Astrocyte (in vitro differentiated cells and primary cell): ENCODE data around the gene SCUBE1. TPM values are rescaled to one million over a fixed set of nuclear protein-coding genes. Genes with fewer than 3 reads are reported as not detected.

Experiments
- DNase-seq: peaks from one replicate; pipeline ENCODE4 v3.0.0-alpha.2; 2010; ENCODE audit warnings: low read depth
- FAIRE-seq: peaks from 2 replicates; lab custom pipeline; 2011; peaks lifted over from hg19 to GRCh38; lab: Jason Lieb, UNC
- H2AFZ ChIP-seq: 2 replicates; pipeline ENCODE4 v1.6.0; 2012; ENCODE audit warnings: low read depth, low read length, inconsistent platforms
- H3K27ac ChIP-seq: 2 replicates; pipeline ENCODE4 v1.5.1; 2011; ENCODE audit warnings: low read depth, low read length, inconsistent platforms
- H3K27me3 ChIP-seq: 2 replicates; pipeline ENCODE4 v1.6.0; 2011; ENCODE audit warnings: low read length, inconsistent platforms; ENCODE audit not compliant: insufficient read depth
- H3K36me3 ChIP-seq: 2 replicates; pipeline ENCODE4 v1.5.1; 2011; ENCODE audit warnings: low read length, inconsistent platforms; ENCODE audit not compliant: insufficient read depth
- H3K4me1 ChIP-seq: 2 replicates; pipeline ENCODE4 v1.5.1; 2011; ENCODE audit warnings: low read length, inconsistent platforms; ENCODE audit not compliant: insufficient read depth
- H3K4me2 ChIP-seq: 2 replicates; pipeline ENCODE4 v1.6.0; 2012; ENCODE audit warnings: low read length, inconsistent platforms
- H3K4me3 ChIP-seq: 2 replicates; pipeline ENCODE4 v1.5.1; 2011; ENCODE audit warnings: low read depth, mild to moderate bottlenecking, low read length, inconsistent platforms; ENCODE audit not compliant: insufficient read depth
- H3K79me2 ChIP-seq: 2 replicates; pipeline ENCODE4 v1.6.0; 2012; ENCODE audit warnings: mild to moderate bottlenecking, low read length, inconsistent platforms; ENCODE audit not compliant: insufficient read depth
- H3K9ac ChIP-seq: 2 replicates; pipeline ENCODE4 v1.6.0; 2012; ENCODE audit warnings: mild to moderate bottlenecking, low read length, inconsistent platforms
- H3K9me3 ChIP-seq: 2 replicates; pipeline ENCODE4 v1.5.1; 2012; ENCODE audit warnings: low read depth, mild to moderate bottlenecking, low read length, inconsistent platforms; ENCODE audit not compliant: insufficient read depth
- H4K20me1 ChIP-seq: 2 replicates; pipeline ENCODE4 v1.6.0; 2012; ENCODE audit warnings: low read length, inconsistent platforms; ENCODE audit not compliant: insufficient read depth
- H3K27ac Mint-ChIP-seq: one replicate; pipeline ENCODE4 v1.8.0; 2021; ENCODE audit warnings: mild to moderate bottlenecking, mixed read lengths; ENCODE audit not compliant: unreplicated experiment
- H3K27me3 Mint-ChIP-seq: one replicate; pipeline ENCODE4 v1.8.0; 2021; ENCODE audit warnings: low read depth, mixed read lengths; ENCODE audit not compliant: unreplicated experiment
- H3K36me3 Mint-ChIP-seq: one replicate; pipeline ENCODE4 v1.8.0; 2021; ENCODE audit warnings: low read depth, mixed read lengths; ENCODE audit not compliant: unreplicated experiment
- H3K4me1 Mint-ChIP-seq: one replicate; pipeline ENCODE4 v1.8.0; 2021; ENCODE audit warnings: low read depth, mixed read lengths; ENCODE audit not compliant: unreplicated experiment
- H3K4me3 Mint-ChIP-seq: one replicate; pipeline ENCODE4 v1.8.0; 2021; ENCODE audit warnings: mild to moderate bottlenecking, moderate library complexity, mixed read lengths; ENCODE audit not compliant: unreplicated experiment
- H3K9me3 Mint-ChIP-seq: one replicate; pipeline ENCODE4 v1.8.0; 2021; ENCODE audit warnings: mild to moderate bottlenecking, mixed read lengths; ENCODE audit not compliant: unreplicated experiment
- EZH2 ChIP-seq: IDR thresholded peaks from 2 replicates; pipeline ENCODE4 v1.6.1; 2012; ENCODE audit warnings: mild to moderate bottlenecking, low read length, inconsistent platforms; ENCODE audit not compliant: insufficient read depth
- total RNA-seq: library from RNA; stranded (reverse); gene quantifications from 2 replicates; pipeline ENCODE4 v1.2.1, GENCODE V29; 2021
- TF ChIP-seq, protein P1 (sequence below): IDR thresholded peaks from 2 replicates; pipeline ENCODE4 v1.5.1; 2011; ENCODE audit warnings: low read depth, mild to moderate bottlenecking, inconsistent platforms, low read length, moderate library complexity; ENCODE audit not compliant: insufficient read depth

SCUBE1 gene
- total RNA-seq, 1 donor from 2014 or later: 0.07 TPM

DNA sequence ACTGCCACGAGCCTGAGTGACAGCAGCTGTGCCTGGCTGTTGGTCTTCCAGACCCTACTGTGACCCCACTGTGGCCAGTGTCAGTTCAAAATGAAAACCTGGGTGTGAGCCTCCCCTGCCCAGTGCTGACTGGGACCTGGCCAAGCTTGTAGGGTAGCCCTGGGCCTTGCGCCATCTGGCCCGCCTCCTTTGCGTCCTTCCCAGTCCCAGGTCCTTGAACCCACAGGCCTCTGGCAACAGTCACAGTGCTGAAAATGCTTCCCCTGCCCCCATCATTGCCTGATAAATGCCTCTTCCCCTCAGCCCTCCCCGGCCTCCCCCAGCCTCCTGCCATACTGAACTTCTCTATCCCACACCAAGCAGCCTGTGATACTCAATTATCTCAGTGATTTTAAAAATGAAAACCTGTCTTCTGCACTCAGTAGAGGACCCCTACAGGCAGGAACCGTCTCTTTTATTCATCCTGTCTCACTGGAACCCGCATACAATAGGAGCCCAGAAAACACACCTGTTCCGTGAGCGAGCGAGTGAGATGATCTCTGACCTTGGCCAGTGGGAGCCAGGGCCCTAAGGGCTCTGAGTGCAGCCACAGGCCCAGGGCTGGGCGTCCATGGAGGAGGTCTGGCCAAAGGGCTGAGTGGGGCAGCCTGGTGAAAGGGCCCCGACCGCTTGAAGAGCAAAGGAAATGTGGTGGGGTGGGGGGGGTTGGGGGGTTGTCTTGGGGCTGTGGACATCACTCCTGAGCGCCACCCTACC lies 106.6 kb downstream of the SCUBE1 start:
- Histone ChIP-seq H3K36me3 (no peaks in the 10 kb centered on the region), H3K9ac (no peak overlapping the region), H3K4me2 (no peak overlapping the region), H4K20me1 (no peaks in the 10 kb centered on the region), H3K27ac (no peak overlapping the region), H3K4me3 (no peak overlapping the region), H3K9me3 (no peaks in the 10 kb centered on the region), H3K79me2 (no peaks in the 10 kb centered on the region), H2AFZ (no peak overlapping the region), H3K4me1 (no peaks in the 10 kb centered on the region), H3K27me3 (peaks cover 22% of the 10 kb centered on the region)
- DNase-seq: no peak
- no peak for TF ChIP-seq EZH2
- TF ChIP-seq, protein P1, sequence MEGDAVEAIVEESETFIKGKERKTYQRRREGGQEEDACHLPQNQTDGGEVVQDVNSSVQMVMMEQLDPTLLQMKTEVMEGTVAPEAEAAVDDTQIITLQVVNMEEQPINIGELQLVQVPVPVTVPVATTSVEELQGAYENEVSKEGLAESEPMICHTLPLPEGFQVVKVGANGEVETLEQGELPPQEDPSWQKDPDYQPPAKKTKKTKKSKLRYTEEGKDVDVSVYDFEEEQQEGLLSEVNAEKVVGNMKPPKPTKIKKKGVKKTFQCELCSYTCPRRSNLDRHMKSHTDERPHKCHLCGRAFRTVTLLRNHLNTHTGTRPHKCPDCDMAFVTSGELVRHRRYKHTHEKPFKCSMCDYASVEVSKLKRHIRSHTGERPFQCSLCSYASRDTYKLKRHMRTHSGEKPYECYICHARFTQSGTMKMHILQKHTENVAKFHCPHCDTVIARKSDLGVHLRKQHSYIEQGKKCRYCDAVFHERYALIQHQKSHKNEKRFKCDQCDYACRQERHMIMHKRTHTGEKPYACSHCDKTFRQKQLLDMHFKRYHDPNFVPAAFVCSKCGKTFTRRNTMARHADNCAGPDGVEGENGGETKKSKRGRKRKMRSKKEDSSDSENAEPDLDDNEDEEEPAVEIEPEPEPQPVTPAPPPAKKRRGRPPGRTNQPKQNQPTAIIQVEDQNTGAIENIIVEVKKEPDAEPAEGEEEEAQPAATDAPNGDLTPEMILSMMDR: no peak
- no peaks in the 10 kb centered on the region for H3K9me3 Mint-ChIP-seq
- H3K4me1 Mint-ChIP-seq: no peaks in the 10 kb centered on the region
- H3K36me3 Mint-ChIP-seq: no peaks in the 10 kb centered on the region
- no peak overlapping the region for H3K27ac Mint-ChIP-seq
- peaks cover 72% of the 10 kb centered on the region for H3K27me3 Mint-ChIP-seq
- FAIRE-seq: no peak
- H3K4me3 Mint-ChIP-seq: no peak overlapping the region

DNA sequence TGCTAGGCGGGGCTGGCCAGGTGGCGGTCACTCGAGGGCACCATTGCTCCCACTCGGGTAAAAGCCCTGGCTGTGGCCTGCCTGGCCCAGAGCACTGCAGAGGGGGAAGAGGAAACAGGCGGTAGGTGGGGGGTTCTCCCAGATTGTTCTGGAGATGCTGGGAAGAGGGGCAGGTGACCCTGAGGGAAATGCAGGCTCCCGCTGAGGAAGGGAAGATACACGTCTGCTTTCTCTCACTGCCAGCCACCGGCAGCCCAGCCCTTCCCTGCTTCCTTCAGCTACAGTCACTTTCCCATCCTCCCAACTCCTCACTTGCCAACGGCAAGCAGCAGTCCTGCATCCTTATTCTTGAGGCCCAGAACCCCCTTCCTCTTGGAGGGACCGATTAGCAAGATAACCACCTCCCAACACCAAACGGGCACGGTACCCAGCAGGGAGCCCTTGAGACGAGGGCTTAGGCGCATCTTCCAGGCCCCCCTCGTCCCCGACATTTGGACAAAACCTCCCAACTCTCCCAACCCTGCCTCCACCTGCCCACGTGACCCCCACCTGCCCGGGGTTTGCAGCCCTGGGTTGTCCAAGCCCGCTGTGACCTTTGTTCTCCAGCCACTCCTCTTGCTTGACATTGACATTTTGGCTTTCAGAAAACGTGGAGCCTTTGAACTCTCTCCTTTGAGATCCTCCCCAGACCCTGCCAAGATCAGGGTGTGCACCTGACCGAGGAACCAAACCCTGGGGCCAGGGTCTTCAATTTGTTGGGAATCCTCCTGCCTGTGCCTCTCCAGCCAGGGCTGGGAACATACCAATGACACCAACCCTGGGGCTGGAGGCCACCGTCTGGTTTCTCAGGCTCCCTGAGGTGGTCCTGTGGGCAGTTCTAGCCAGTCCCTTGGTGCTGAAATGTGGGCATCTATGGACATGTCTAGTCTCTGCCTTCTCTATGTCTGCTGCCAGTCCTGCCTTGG lies 107.4 kb downstream of the SCUBE1 start:
- Histone ChIP-seq H3K9ac (no peak overlapping the region), H4K20me1 (no peaks in the 10 kb centered on the region), H3K27ac (no peak overlapping the region), H2AFZ (no peak overlapping the region), H3K27me3 (peaks cover 22% of the 10 kb centered on the region), H3K4me2 (no peak overlapping the region), H3K4me1 (no peaks in the 10 kb centered on the region), H3K9me3 (no peaks in the 10 kb centered on the region), H3K79me2 (no peaks in the 10 kb centered on the region), H3K36me3 (no peaks in the 10 kb centered on the region), H3K4me3 (no peak overlapping the region)
- no peak for DNase-seq
- Mint-ChIP-seq H3K4me1 (peaks cover 2% of the 10 kb centered on the region), H3K9me3 (no peaks in the 10 kb centered on the region), H3K4me3 (no peak overlapping the region), H3K36me3 (no peaks in the 10 kb centered on the region), H3K27me3 (peaks cover 72% of the 10 kb centered on the region), H3K27ac (no peak overlapping the region)
- FAIRE-seq: no peak
- no peak for TF ChIP-seq EZH2
- TF ChIP-seq, protein P1: no peak
